Activated naive CD4-positive, alpha-beta T cell (primary cell): ENCODE data around the gene CLNK.

Source experiments
- DNase-seq, 4 experiments: peaks; one replicate each; lab custom pipeline; 2025; lab: John Stamatoyannopoulos, UW

The CLNK gene

GRCh38 chr4:10504570-10505179, 179.9 kb downstream of the CLNK start:
- no peak for DNase-seq

GRCh38 chr4:10502717-10503116, 181.9 kb downstream of the CLNK start:
- no peak for DNase-seq

GRCh38 chr4:10500776-10501175, 183.8 kb downstream of the CLNK start:
- DNase-seq: no peak

GRCh38 chr4:10496200-10496599, 188.4 kb downstream of the CLNK start:
- no peak for DNase-seq

- no peak for DNase-seq
These were observed 188.9 kb downstream of the CLNK start for GRCh38 chr4:10495651-10496050.

- no peak for DNase-seq
These were observed 192.1 kb downstream of the CLNK start for GRCh38 chr4:10492464-10492863.

- DNase-seq: no peak
These were observed 193.2 kb downstream of the CLNK start for GRCh38 chr4:10491401-10491800.

GRCh38 chr4:10490996-10491395, 193.6 kb downstream of the CLNK start:
- no peak for DNase-seq

- no peak for DNase-seq
These were observed 201.7 kb downstream of the CLNK start for GRCh38 chr4:10482913-10483312.

- DNase-seq: no peak
These were observed 204.0 kb downstream of the CLNK start for GRCh38 chr4:10480616-10481015.

GRCh38 chr4:10478621-10479020, 205.9 kb downstream of the CLNK start:
- DNase-seq: no peak

GRCh38 chr4:10470505-10470904, 214.1 kb downstream of the CLNK start:
- DNase-seq: no peak

- DNase-seq: no peak
These were observed 218.4 kb downstream of the CLNK start for GRCh38 chr4:10466161-10466560.

GRCh38 chr4:10462876-10463275, 221.7 kb downstream of the CLNK start:
- DNase-seq: no peak

- no peak for DNase-seq
These were observed 222.6 kb downstream of the CLNK start for GRCh38 chr4:10461850-10462400.

- DNase-seq: peak; percentile 26 to 74 (median 46)
These were observed 223.3 kb downstream of the CLNK start for GRCh38 chr4:10461091-10461849.

- no peak for DNase-seq
These were observed 224.1 kb downstream of the CLNK start for GRCh38 chr4:10460313-10461047.

GRCh38 chr4:10459305-10459704, 225.3 kb downstream of the CLNK start:
- DNase-seq: no peak

GRCh38 chr4:10458177-10458576, 226.4 kb downstream of the CLNK start:
- no peak for DNase-seq

GRCh38 chr4:10457255-10457801, 227.2 kb downstream of the CLNK start, which contains the start of gene ZNF518B:
Gene ZNF518B, minus strand, starts transcription at chr4:10457426. Its CDS starts 11,098 bp downstream, at chr4:10446328.
- DNase-seq: peak; percentile 39 to 76 (median 57)

- DNase-seq: peak in 3 of 4 experiments; percentile 10 to 48 (median 28)
These were observed 227.8 kb downstream of the CLNK start for GRCh38 chr4:10456595-10457254.

- DNase-seq: no peak
These were observed 228.3 kb downstream of the CLNK start for GRCh38 chr4:10456260-10456594.
